NK-92 (cell line): Measurements from ENCODE around the gene ZNF512B.
"Not testable (repeated sequence)": the region's sequence is repeated elsewhere in the genome, so short reads cannot be mapped to it uniquely, and the experiment has no call there.

Experiments
- DNase-seq: peaks from one replicate; lab custom pipeline; 2025; ENCODE audit not compliant: unreplicated experiment; lab: John Stamatoyannopoulos, UW

Gene ZNF512B

DNA sequence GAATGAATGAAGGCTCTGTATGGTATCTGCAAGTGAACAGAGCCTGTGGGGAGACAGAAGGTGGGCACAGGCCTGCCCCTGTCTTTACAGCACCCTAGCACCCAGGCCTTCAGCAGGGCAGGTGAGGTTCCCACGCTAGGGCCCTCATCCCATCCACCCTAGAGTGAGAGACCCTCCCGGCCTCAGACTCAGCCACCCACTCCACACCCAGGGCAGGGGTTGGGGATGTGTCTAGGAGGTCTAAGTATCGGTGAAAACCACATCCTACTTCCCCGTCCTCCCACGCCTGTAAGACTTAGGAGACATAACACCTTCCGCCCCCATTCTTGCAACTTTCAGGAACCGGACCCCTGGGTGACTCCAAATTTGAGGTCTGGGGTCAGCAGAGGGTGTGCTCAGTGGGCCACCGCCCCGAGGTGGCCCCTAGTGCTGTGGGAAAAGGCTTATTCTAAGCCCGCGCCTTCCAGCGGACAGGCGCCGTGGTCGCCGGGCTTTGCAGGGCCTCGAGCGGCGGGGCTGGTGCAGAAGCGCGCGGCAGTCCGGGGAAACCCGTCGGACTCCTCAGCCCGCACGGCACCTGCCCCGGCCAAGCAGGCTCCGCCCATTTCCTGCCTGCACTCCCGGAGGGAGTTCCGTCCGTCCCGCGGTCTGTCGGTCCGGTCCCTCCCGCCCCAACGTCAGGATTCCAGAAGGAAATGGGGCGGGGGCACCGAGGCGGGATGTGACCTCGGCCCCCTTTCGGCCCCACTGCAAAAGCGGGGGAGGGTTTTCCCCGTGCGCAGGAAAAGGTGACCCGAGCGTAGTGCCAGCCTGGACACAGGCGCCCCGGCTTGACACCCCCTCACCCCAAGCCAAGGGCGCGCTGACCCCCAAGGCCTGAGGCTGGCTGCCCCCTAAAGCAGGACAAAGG, 8.8 kb upstream of the ZNF512B start:
- DNase-seq = no peak

DNA sequence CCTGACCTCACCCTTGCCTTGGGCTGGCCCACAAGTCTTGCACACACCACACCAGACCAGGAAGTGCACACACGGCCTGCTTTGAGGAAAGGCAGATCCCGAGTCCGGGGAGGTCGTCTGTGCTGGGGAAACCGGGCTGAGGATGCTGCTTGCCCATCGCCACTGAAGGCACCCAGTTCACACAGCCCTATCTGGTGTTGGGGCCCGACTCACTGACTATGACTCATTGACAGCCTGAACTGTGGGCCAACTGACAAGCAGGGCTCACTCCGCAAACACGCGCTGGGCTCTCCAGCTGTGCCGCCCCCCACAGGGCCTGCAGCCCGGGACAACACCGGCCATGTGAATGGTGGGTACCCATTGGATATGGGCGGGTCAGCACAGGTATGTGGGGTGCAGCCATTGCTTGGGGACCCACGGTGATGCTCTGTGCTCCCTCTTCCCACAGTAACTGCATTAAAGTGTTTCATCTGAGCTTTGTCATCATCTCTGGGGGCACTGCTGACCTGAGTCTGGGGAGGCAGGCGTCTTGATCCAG, 8.1 kb upstream of the ZNF512B start:
- no peak for DNase-seq

DNA sequence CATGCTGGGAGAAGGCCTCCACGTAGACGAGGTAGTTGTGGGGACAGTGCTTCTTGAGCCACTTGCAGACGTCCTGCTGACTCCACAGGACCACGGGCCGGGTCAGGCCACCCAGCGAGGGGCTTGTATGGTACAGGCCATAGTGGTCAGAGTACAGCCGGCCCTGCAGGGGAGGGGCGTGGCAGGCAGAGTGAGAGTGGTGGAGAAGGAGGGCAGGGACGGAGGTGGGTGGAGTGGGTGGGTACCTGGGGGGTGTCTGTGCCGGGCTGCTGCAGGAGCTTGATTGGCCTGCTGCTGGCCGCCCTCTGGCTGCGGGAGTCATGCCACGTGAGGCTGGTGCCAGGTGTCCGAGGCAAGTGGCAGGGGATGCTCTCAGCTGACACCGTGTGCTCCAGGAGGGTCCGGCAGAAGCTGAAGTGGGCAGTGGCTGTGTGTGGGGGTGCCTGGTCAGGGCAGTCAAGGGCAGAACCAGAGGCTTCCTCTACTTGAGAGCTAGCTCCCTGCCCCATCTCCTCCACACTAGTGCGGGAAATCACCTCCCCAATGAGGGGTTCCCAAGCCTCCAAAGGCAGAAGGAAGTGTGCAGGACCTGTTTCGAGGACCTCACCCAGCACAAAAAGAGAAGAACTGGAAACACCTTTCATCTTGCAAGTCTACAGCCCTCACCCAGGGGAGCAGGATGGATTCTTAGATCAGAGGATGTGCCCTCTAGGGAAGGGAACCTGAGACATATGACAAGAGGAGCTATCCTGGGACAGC, 7.4 kb upstream of the ZNF512B start:
- no peak for DNase-seq

DNA sequence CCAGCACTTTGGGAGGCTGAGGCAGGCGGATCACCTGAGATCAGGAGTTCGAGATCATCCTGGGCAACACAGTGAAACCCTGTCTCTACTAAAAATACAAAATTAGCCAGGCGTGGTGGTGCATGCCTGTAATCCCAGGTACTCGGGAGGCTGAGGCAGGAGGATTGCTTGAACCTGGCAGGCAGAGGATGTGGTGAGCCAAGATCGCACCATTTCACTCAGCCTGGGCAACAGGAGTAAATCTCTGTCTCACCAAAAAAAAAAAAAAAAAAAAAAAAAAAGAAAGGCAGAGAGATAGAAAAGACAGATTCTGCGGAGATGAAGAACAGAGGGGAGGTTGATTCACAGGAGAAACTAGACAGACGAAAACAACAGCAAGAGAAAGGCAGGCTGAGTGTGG, 6.8 kb upstream of the ZNF512B start:
- not testable (repeated sequence) for DNase-seq

DNA sequence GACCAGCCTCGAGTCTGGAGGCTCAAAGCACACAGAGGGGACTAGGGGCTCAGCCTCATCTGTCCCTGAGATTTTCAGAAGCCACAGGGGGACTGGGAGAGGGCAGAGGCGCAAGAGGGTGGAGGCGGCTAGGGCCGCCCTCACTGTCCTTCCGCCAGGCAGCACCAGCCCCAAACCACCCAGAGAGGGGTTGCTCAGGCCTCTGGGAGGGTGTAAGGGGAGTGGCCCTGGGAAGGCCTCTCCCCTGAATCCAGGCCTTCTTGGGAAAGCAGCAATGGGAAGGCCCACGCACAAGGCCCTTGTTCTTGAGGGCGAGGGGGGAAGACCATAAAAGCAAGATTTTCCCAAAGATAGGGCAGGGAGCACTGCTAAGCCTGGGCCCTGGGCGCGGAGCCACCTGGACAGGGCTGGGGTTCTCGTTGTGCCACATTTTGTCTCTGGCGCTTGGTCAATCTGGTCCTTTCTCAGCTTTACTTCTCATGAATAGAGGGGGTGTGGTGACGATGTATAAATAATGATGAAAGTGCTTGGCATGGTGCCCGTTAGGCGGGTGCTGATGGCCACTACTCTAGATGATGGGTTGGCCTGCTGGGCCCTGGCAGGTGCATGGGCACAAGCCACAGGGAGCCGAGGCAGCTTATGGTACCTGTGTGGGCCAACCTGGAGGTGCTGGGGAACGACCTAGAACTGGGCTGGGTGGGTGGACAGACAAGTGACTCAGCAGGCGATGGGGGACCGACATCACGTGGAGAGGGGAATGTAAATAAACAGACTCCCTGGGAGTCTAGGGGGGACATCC, 4.9 kb upstream of the ZNF512B start:
- DNase-seq = no peak

DNA sequence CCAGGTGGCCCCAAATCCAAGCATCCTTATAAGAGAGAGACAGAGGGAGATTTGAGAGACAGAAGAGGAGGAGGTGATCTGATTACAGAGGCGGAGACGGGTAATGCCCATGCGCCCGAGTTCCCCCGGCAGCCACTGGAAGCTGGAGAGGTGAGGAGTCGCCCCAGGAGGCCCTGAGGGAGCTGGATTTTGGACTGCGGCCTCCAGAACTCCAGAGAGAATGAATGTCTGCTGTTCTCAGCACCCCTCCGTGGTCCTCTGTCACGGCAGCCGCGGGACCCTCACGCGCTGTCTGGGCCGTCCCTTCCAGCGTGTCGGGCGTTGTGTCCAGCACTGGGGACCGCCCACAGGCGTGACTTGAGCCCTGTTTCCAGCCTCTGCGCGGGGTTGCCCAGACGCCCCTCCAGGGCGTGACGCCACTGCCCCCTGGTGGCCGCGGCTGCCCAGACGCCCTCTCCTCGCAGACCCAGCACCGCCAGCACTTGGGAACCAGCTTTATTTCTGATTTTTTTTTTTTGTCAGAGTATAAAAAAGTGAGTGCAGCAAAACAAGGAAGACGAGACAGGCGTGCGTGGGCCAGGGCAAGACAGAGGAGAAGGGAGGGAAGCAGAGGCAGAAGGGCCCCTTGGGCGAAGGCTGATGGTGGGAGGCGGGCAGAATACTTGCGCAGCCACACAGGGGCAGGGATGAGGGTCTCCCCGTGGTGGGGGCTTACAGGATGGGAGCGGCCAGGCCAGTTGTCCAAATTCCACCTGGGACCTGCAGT, 4.1 kb upstream of the ZNF512B start:
- DNase-seq = no peak

DNA sequence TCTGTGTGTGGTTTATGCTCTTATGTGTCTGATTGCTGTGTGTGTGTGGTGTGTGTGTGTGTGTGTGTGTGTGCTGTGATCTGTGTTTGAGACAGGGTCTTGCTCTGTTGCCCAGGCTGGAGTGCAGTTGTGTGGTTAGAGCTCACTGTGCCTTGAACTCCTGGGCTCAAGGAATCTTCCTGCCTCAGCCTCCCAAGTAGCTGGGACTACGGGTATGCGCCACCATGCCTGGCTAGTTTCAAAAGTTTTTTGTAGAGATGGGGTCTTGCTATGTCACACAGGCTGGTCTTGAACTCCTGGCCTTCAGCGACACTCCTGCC, 3.4 kb upstream of the ZNF512B start:
- DNase-seq = no peak

DNA sequence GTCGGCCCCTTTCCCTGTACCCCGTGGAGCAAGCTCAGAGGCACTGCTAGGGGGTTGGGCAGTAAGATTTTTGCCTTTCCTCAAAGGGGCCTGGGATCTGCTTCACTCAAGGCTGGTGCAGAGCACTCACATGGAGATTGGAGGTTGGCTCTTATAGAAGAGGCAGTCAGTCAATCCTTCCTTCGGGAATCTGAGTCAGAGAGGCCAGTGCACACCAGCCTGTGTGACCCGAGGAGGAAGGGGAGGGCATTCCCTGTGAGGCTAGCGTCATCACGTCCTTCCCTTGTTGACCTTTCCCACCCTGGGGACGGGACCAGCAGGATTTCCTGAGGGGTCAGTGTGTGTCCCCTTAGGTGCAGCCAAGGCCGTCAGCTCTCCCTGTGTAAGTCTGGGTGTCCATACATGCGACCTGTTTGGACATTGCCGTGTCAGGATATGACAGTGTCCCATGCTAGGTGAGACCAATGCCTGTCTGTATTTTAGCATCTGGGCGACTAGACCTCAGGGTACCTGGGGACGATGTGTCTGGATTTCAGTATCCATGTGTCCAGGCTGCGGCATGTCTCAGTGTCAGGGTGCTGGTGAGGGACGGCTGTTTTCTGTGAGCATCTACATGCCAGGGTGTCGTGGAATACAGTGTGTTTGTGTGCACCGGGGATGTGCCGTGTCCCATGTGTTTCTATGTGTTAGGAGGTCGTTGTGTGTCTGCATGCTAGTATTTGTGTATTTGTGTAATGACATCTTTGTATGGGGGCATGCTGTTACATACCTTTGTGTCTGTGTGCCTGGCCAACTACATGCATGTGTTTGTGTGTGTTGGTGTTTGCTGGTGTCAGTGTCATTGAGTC, 2.8 kb upstream of the ZNF512B start:
- no peak for DNase-seq

DNA sequence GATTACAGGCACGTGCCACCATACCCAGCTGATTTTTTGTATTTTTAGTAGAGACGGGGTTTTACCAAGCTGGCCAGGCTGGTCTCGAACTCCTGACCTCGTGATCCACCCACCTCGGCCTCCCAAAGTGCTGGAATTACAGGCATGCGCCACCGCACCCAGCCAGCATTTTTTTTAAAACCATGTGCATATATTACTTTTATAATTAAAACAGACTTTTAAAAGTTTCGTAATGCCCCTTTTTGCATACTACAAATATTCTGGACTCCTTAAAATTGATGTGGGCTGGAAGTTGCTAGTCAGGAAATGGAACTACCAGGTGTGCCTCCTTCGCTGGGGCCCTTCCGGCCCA, 2.2 kb upstream of the ZNF512B start:
- not testable (repeated sequence) for DNase-seq

DNA sequence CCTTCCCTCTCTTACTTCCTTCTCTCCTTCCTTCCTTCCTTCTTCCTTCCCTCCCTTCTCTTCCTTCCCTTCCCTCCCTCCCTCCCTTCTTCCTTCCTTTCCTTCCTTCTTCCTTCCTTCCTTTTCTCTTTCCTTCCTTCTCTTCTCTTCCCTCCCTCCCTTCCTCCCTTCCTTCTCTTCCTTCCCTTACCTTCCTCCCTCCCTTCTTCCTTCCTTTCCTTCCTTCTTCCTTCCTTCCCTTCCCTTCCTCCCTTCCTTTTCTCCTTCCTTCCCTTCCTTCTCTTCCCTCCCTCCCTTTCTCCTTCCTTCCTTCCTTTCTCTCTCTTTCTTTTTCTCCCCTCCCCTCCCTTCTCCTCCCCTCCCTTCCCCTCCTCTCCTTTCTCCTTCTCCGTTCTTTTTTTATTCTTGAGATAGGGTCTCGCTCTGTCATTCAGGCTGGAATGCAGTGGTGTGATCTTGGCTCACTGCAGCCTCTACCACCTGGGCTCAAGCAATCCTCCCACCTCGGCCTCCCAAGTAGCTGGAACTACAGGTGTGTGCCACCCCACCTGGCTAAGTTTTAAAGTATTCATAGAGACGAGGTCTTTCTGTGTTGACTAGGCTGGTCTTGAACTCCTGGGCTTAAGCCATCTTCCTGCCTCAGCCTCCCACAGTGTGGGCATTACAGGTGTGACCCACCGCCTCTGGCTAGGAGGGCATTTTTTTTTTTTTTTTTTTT, 1.1 kb upstream of the ZNF512B start:
- no peak for DNase-seq

DNA sequence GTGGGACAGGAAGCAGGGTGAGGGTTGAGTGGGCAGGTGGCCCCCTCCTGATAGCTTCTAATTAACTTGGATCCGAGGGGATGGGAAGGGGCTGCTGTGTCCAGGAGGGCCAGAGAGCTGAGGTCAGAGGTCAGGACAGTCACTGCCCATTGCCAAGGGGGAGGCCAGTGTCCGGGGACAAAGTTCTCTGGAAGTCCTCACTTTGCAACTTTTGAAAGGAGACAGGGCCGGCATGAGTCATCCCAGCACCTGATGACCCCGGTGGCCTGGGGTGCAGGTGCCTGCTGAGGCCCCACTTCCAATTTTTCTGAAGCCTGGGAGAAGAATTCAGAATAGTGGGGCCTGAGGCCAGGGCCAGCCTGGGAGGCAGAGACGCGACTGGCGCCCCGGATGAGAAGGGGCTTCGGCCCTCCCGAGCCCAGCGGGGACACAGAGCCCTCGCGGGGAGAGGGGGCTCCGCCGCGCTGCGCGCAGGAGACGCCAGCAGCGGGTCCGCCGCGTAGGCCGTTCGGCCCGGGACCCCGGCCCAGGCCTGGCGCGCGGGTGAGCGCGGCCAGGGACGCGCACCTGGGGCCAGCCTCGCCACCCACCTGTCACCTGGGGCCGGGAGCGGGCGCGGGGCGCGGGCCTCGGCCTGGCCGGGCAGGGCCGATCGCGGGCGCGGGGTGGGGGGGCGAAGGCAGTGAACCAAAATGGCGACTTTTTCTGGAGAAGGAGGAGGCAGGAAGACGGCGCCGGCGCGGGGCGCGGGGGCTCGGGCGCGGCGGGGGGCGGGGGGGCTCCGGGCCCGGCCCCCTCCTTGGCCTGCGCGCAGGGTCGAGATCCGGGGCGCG, 586 bp downstream of the ZNF512B start:
- no peak for DNase-seq

DNA sequence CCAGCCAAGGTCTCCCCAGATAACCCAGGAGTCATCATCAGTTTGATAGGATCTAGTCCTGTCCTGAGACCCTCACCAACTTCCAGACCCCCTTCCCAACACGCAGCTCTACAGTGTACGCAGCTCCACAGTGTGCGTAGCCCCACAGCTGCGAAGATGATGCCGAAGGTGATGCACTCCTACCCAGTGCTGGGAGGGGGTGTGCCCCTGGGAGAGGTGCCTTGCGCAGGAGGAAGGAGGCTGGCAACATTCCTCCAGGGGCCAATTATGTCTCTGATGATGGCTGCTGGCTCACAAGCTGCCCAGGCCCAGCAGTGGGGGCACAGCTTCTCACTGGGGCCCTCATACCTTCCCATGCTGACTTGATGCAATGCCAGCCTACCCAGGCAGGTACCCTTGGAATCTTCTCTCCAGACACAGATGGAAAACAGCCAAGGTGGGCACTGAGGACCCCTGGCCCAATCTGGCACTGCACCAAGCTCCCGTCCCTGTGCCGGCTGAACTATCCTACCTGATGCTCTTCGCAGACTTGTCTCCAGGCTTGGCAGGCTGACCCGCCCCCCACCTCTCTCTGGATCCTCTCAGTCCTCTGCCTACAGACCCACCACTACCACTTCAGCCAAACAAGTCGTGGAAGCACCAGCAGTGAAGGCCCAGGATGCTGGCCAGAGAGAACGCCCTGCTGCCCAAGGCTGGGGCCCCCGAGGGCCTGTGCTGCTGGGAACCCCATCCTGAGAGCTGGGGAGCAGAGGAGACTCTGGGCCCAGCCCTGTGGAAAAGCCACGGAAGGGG, 1.4 kb downstream of the ZNF512B start:
- no peak for DNase-seq

DNA sequence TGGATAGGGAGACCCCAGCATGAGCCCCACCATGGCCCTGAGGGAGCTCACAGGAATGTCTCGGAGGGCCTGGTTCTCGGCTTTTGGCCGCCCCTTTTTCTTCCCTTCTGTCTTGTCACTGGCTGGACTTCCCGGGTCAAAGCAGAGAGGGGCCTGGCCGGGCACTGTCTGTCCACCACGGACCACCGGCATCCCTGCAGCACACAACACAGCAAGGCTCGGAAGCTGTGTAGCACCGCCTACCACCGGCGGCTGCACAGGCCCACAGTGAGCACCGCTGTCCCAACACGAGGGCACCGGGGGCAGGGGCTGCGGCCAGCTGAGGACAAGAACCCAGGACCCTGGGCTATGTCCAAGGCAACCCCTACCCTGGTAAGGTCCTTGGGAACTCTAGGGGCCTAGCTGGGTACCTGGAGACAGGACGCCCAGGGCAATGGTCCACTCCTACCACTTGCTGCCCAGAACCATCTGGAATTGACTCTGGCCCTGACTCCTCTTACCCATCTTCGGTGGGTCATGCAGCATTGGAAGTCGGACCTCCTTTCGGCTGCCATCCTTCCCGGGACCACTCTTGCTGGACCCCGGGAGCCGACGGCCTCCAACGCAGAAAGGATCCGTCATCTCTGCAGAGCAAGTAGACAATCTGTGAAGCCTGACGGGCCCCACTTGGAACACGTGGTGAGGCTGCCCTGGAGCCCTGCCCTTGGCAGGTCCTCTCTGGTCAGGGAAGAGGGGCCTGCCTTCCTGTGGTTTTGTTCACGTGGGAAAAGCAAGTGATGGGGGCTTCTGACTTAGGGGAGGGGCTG, 2.2 kb downstream of the ZNF512B start:
- no peak for DNase-seq

DNA sequence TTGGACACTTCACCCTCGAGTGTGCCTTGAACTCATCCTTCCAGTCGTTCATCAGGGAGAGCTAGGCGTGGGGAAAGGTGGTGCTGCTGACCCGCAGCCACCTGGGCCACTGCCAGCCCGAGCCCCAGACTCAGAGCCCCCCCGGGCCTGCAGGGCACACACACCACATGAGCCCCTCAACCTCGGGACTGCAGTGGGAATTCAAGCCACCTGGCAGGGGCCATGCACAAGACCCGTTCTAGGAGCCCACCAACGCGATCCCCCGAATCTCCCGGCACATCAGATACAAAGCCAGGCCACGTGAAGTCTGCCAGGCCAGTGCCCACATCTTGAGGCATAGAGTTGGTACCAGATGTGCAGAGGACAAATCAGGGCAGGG, 2.8 kb downstream of the ZNF512B start:
- no peak for DNase-seq

DNA sequence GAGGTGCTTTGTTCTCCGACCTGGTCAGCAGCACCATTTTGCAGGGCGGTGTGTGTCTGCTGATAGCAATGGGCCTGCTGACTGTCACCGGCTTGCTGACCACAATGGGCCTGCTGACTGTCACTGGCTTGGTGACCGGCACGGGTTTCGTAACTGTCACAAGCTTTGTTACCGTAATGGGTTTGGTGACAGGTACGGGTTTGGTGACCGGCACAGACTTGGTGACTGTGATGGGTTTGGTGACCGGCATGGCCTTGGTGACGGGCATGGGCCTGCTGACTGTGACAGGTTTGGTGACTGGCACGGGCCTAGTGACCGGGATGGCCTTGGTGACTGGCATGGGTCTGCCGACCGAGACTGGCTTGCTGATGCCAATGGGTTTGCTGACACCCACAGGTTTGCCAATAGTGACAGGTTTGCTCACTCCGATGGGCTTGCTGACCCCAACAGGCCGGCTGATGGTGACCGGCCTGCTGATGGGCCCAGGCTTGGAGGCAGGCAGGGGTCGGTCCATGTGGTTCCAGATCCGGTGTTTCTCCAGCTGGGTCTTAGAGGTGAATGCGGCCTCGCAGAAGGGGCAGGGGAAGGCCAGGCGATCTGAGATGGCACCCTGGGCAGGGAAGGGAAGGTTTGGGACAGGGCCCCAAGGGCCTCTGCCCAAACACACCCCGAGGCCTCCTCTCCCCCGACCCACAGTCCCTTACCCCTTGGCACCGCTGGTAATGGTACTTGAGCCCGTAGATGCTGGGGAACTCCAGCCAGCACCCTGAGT, 3.4 kb downstream of the ZNF512B start:
- no peak for DNase-seq

DNA sequence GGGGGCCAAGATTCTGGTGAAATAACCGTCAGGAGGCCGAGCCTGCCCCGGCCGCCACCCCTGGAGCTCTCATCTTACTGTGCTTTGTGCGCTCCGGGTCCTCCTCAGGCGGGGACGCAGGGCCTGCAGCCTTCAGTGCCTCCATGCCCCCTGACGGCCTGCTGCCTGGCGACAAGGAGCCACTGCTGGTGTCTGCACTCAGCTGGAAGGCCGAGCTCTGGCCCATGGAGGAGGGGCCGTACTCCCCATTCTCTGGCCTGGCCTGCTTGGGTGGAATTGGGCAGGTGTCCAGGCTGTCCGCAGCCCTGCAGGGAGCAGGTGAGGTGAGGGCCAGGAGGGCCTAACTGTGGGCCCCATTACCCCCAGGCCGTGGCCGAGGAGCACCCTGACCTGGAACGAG, 5.3 kb downstream of the ZNF512B start:
- no peak for DNase-seq
